T47D (cell line): ENCODE results near the gene TBXA2R.

Source experiments
- DNase-seq, 2 experiments: peaks; one replicate each; pipeline versions ENCODE4 v3.0.0 to v3.0.0-alpha.2; 2011 to 2012; ENCODE audit warnings: low read depth in 1 of 2, low spot score in 1 of 2
- JUND ChIP-seq: IDR thresholded peaks from 2 replicates; pipeline ENCODE4 v1.6.1; 2012; ENCODE audit warnings: low read depth
- in situ Hi-C: cut with HindIII; loops from 2 replicates; pipeline ENCODE4 v1.10.0; 2016; ENCODE audit warnings: low sequenced_read_pairs, low pct_unique_long_range_greater_than_20kb

The TBXA2R gene

DNA sequence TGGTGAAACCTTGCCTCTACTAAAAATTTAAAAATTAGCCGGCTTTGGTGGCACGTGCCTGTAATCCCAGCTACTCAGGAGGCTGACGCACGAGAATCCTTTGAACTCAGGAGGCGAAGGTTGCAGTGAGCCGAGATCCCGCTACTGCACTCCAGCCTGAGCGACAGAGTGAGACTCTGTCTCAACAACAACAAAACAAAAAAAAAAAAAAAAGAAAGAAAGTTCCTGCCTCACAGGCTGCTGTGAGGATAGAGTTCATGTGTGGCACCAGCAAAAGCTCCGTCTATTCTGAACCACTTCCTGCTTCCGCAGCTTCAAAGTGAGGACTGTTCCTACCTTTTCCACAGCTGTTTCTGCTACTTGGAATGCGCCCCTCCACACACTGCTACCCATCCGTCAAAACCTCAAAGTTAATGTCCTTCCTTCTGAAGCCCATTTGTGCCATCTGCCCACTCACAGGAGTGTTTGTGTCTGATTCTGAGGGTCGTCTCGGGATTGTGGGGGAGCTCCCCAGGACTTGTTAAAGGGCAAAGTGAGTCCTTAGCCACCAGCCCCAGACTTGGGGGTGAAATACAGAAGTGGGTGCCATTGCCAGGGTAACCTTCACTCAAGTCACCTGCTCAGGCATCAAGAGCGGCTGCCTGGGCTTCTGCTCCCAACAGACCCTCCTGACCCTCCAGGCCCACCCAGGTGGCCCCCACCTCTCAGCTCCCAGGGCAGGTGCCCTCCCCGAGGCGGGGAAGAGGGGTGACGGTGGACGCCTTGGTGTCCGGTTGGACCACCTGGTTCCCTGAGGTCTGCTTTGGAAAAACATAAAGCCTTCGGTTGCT is 52.2 kb downstream of the TBXA2R start:
- no peak for DNase-seq
- no peak for TF ChIP-seq JUND
- in situ Hi-C loops: no loop called here

DNA sequence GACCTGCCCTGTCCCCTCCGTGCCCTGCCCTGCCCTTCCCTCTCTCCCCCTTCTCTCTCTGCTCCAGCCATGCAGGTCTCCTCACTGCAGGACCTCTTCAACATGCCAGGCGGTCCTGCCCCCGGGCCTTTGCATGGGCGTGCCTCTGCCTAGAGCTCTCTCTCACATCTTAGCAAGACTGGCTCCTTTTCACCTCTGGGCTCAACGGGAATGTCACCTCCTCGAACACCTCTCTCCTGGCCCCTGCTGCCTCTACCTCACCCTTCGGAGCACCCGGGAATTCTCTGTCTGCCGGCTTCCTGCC is 54.9 kb downstream of the TBXA2R start:
- no peak for DNase-seq
- no peak for TF ChIP-seq JUND
- in situ Hi-C loops: no loop called here

DNA sequence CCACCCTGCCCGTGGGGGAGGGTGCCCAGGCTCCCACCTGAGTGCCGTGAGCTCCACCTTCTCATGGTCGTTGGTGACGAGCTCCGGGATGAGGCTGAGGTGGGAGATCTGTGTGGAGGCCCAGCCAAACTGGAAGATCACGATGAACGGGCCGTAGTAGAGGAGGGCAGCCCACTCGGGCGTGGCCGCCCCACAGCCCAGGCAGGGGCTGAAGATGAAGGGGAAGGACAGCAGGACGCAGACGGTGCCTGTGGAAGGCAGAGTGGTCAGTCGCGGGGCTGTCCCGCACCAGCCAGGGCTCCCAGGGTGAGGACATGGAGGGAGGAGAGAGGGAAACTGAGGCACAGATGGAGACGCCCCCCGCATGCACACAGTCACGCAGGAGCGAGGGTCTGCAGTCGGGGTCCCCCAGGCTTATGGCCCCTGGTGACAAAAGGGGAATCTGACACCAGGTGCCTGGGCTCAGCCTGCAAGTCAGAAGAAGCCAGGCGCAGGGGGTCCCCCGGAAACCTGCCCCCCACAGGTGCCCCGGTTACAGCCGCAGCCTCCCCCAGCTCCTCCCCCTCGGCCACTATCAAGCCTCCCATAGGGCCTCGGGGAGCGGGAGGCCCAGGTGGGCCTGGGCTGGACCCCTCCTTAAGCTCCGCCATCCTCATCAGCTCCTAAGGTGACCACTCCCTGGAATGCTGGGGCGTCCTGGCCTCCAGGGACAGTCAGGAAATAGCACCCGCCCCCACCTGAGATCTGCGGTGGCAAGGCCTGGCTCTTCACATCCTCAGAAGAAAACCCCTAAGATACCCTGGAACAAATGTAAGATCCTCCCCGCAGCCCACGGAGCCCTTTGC is 55.5 kb downstream of the TBXA2R start:
- DNase-seq: no peak
- in situ Hi-C loops: no loop called here
- no peak for TF ChIP-seq JUND

DNA sequence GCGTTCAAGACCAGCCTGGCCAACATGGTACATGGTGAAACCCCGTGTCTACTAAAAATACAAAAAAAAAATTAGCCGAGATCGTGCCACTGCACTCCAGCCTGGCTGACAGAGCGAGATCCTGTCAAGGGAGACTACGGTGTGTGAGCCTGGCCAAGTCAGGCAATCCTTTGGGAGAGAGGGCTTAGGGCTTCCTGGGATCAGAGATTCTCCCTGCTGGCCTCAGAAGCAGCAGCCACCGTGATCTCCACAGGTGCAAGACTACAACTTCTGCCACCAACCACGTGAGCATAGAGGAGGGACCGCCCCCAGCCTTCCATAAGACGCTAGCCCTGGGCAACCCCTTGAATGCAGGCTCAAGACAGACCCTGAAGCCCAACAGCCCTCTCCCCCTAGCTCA is 56.9 kb downstream of the TBXA2R start:
- TF ChIP-seq JUND: no peak
- in situ Hi-C loops: no loop called here
- DNase-seq: no peak

DNA sequence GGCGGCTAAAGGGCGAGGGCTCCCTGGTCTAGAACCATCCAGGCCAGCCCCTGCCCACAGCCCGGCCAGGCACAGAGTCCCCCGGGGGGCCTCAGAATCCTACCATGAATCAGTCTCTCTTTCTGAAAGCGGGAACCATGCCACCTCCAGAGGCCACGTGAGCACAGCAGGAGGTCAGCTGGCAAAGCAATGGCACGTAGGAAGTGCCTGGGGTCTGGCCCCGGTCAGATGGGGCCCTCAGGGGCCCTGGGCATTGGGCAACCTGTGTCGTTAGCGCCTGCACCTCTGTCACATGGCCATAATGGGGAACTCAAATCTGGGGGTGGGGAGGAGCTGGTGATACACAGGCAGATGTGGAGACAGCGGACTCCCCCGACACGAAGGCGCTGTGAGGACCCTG is 58.1 kb downstream of the TBXA2R start:
- in situ Hi-C loops: no loop called here
- no peak for DNase-seq
- no peak for TF ChIP-seq JUND

DNA sequence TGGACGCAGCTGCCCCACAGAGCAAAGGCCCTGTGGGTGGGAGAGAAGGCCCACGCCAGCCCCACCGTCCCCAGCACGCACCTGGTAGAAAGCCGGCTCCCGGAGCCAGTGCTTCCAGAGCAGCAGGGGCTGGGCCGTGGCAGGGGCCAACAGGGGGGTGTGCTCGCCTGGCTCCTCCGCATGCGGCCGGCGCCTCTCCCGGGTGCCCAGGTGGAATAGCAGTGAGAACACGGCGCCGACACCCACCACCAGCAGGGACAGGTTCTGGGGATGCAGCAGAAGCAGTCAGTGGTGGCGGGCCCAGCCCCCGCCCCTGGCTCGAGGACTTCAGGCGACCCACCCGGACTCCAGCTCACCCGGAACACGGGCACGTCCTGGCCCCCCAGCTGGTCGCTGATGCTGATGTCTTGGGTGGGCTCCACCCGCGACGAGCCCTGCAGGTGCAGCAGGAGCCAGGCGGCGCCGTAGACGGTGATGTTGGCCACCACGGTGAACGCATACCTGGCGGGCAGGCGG is 58.9 kb downstream of the TBXA2R start:
- no peak for TF ChIP-seq JUND
- in situ Hi-C loops: no loop called here

DNA sequence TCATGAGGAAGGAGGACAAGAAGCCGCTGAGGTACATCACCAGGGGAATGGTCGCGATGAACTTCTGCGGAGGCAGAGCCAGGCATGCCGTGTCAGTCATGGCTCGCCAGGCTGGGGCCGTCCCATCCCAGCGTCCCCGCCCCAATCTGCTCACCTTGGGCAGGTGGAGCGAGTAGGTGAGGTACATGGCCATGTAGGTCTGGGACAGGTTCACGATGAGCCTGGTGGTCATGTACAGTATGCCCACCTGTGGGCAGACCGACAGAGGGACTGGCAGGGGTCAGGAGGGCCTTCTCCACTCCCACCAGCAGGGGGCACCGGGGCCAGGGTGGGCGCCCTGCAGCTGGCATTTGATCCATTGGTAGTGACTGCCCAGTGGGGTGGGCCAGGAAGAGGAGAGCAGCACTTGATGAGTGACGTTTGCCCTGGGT is 59.4 kb downstream of the TBXA2R start:
- no peak for TF ChIP-seq JUND
- no peak for DNase-seq
- in situ Hi-C loops: no loop called here

More for the DNA sequence above, 58.9 kb downstream of the TBXA2R start:
- no peak for DNase-seq

DNA sequence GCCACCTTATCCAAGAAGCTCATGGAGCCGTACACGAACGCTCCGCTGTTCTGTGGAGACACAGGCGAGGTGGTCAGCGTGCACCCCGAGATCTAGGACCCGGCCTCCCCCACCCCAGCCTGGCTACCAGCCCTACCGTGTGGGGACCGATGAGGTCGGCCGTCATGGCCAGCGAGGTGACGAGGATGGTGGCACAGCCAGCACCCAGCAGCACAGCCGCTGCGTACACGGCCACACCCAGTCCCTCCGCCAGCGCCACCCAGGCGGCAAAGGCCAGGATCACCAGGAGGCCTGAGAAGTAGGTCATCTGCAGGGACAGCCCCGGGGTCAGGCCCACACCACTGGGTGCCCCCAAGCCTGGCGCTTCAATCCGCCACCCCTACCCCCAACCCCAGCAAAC is 60.6 kb downstream of the TBXA2R start:
- in situ Hi-C loops: no loop called here
- TF ChIP-seq JUND: no peak
- no peak for DNase-seq

DNA sequence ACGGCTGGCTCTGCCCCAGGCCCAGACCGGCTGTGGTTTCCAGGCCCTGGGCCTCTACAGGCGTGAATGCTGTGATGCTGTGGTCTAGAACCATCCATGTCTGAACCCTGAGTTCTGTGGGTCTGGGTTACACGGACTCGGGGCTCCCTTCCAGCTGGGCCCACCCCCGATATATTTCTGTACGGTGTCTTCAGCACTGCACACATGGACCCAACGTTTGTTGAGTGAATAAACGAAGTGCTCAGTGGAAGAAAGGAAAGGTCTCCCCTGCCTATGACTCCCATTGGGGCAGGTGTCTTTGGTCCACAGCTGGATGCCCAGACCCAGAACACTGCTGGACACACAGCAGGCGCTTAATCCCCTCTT is 61.0 kb downstream of the TBXA2R start:
- DNase-seq: no peak
- in situ Hi-C loops: no loop called here
- no peak for TF ChIP-seq JUND

DNA sequence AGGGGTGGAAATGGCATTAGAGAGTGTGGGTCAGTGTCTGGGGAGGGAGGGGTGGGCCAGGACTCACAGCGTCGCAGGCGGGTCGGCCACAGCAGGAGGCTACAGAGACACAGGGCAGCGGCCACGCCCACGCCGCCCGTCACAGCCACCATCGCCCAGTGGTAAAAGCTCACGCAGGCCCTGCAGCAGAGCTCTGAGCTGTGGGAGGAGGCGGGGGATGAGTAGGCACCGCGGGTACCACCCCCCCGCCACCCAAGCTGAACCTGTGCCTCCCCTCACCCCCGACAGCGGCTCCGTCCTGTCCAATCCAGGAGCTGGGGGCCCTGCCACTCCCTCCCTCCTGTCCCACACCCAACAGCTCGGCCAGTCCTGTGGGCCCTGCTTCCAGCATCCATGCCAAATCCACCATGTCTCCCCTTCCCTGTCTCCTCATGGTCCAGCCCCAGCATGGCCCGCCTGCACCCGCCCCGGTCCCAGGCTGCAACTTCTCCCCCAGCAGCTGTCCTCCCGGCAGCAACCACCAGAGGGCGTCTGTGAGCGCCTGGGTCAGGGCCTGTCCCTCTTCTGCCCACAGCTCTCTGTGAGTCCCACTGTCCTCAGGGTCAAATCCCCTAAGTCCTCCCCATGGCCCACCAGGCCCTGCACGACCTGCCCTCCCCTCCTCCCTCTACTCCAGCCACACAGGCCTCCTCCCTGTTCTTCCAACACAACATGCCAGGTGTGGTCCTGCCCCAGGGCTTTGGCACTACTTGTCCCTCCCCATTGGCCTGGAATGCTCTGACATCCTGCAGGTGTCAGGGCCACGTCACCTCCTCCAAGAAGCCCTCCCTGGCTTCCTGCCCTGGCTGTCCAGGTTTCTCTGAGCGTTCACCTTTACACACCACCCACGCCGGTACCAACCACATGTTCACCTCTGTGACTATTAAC is 61.7 kb downstream of the TBXA2R start:
- TF ChIP-seq JUND: no peak
- peak; percentile 62 to 78 for DNase-seq
- in situ Hi-C loops: no loop called here
